ENCODE measurements around the gene SLC45A2. TPM values are rescaled to one million over a fixed set of nuclear protein-coding genes. Genes with fewer than 3 reads are reported as not detected.

Gene SLC45A2
- total RNA-seq, 2 experiments from 2014 or later, result not detected

- H3K4me3 Mint-ChIP-seq, result no peak overlapping the region
- no peak for DNase-seq
- no peaks in the 10 kb centered on the region for H3K4me1 Mint-ChIP-seq (ENCODE audit: low read depth)
- no peak for ATAC-seq
- POLR2A ChIA-PET, result no interaction called here
- CTCF ChIA-PET, result interaction anchor here (2.9 to 4.0 kb wide), 3 partner anchors 23 to 349 kb away, joined by 9 to 33 read pairs (median 26); no protein-coding TSS in a partner anchor
- no peak for TF ChIP-seq CTCF (IDR thresholded peaks at IDR 0.05)
- no peak overlapping the region for H3K27ac Mint-ChIP-seq
- H3K9me3 Mint-ChIP-seq, result no peaks in the 10 kb centered on the region
- peaks cover 52% of the 10 kb centered on the region for H3K27me3 Mint-ChIP-seq
- H3K36me3 Mint-ChIP-seq (ENCODE audit: low read depth), result no peaks in the 10 kb centered on the region
- intact Hi-C loops (cut with micrococcal nuclease), result loop anchor here (10.0 kb wide), 1 partner anchor 352 kb away; no protein-coding TSS in a partner anchor
Observed at GRCh38 chr5:33937017-33937706, 47.3 kb downstream of the SLC45A2 start.

- DNase-seq, result no peak
- peaks cover 50% of the 10 kb centered on the region for H3K27me3 Mint-ChIP-seq
- ChIA-PET CTCF (interaction anchor here (1.4 to 4.0 kb wide), 8 partner anchors 23 to 498 kb away, joined by 3 to 33 read pairs (median 8); no protein-coding TSS in a partner anchor), POLR2A (no interaction called here)
- TF ChIP-seq CTCF (IDR thresholded peaks at IDR 0.05), result no peak
- H3K36me3 Mint-ChIP-seq (ENCODE audit: low read depth), result no peaks in the 10 kb centered on the region
- no peaks in the 10 kb centered on the region for H3K4me1 Mint-ChIP-seq (ENCODE audit: low read depth)
- no peak within 1 kb of the TSS for H3K27ac Mint-ChIP-seq
- ATAC-seq, result no peak
- H3K9me3 Mint-ChIP-seq, result no peaks in the 10 kb centered on the region
- intact Hi-C loops (cut with micrococcal nuclease), result loop anchor here (10.0 kb wide), 1 partner anchor 352 kb away; no protein-coding TSS in a partner anchor
- H3K4me3 Mint-ChIP-seq, result no peak within 1 kb of the TSS
Observed at GRCh38 chr5:33936381-33937016, 48.0 kb downstream of the SLC45A2 start, which contains the start of gene RXFP3. Gene RXFP3 (plus strand): TSS chr5:33936386. CDS start chr5:33936741, 355 bp downstream.

DNA sequence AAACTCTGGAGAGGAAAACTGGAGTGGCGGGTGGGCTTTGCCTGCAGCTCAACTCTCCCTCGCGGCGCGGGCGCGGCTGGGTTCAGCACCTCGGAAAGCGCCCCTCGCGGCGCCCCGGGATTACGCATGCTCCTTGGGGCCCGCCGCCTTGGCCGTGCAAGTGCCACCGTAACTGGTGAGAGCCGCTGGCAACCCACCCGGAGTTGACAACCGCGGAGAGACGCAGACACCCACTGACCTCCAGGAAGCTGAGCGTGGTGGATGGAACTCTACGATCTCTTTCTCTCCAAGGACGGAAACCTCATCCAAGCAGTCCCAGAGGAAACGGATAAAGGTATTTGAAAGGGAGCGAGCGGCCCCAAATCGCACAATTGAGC is 48.5 kb downstream of the SLC45A2 start:
- CTCF ChIA-PET, result interaction anchor here (0.6 to 4.0 kb wide), 19 partner anchors 9 to 1228 kb away, joined by 3 to 33 read pairs (median 7); no protein-coding TSS in a partner anchor
- POLR2A ChIA-PET, result no interaction called here
- no peaks in the 10 kb centered on the region for H3K36me3 Mint-ChIP-seq (ENCODE audit: low read depth)
- intact Hi-C loops (cut with micrococcal nuclease), result loop anchor here (10.0 kb wide), 1 partner anchor 351 kb away; no protein-coding TSS in a partner anchor
- H3K27ac Mint-ChIP-seq, result no peak overlapping the region
- H3K9me3 Mint-ChIP-seq, result no peaks in the 10 kb centered on the region
- peak; percentile 64 for DNase-seq
- H3K4me1 Mint-ChIP-seq (ENCODE audit: low read depth), result no peaks in the 10 kb centered on the region
- peaks cover 46% of the 10 kb centered on the region for H3K27me3 Mint-ChIP-seq
- no peak overlapping the region for H3K4me3 Mint-ChIP-seq
- no peak for TF ChIP-seq CTCF (IDR thresholded peaks at IDR 0.05)
- ATAC-seq, result peak; percentile 68

DNA sequence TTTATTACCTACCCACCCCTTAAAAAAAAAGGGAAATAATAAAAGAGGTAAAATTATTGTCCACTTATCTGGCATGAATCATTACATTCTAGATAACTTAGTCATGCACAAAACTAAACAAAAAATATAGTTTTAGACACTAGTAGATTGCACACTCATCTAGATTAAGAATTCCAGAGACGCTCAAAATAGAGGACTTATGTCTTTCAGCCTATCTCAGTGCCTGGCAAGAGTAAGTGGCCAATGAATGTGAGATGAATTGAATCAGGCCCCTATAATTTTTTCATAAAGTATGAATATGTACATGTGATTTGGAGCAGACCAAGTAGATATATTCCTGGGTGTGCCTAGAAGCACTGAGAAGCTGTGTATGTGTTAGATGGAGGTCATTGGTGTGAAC is 50.3 kb downstream of the SLC45A2 start:
- Mint-ChIP-seq H3K9me3 (no peaks in the 10 kb centered on the region), H3K4me3 (no peak overlapping the region), H3K27me3 (peaks cover 34% of the 10 kb centered on the region), H3K27ac (no peak overlapping the region), H3K36me3 (ENCODE audit: low read depth) (no peaks in the 10 kb centered on the region), H3K4me1 (ENCODE audit: low read depth) (no peaks in the 10 kb centered on the region)
- intact Hi-C loops (cut with micrococcal nuclease), result loop anchor here (2.0 to 10.0 kb wide), 2 partner anchors 349 to 497 kb away; no protein-coding TSS in a partner anchor
- DNase-seq (no peak), ATAC-seq (no peak)
- ChIA-PET CTCF (interaction anchor here (0.7 to 4.0 kb wide), 26 partner anchors 9 to 499 kb away, joined by 3 to 33 read pairs (median 5); partner anchors contain the start of gene TARS1), POLR2A (no interaction called here)
- TF ChIP-seq CTCF (IDR thresholded peaks at IDR 0.05), result no peak
